ENCODE results near the gene OXSR1. TPM values are rescaled to one million over a fixed set of nuclear protein-coding genes. Genes with fewer than 3 reads are reported as not detected.

OXSR1 gene
- total and polyA plus RNA-seq, 10 of the 15 experiments (the other 5 are each of a cell fraction or from before 2014, with no cell fraction given) = 12.4 to 54.6 (median 35.7) TPM

GRCh38 chr3:38167591-38167990 lies 2.3 kb downstream of the OXSR1 start (continued):
- TF ChIP-seq ZBTB4 (CRISPR knock-in tag; IDR thresholded peaks at IDR 0.05) (no peak), ZNF24 (IDR thresholded peaks at IDR 0.05) (no peak), KAT2A (conservative IDR thresholded peaks at IDR 0.05; ENCODE audit: control insufficient read depth, low read depth, low read length) (no peak), ZNF384 (IDR thresholded peaks at IDR 0.05; ENCODE audit: borderline replicate concordance, low read depth, low read length) (no peak), ZBTB33 (IDR thresholded peaks at IDR 0.05) (no peak)

All from GM12878 (cell line).